A673 (cell line): Measurements from ENCODE around the gene SLC22A1.

ENCODE experiments used
- CTCF ChIP-seq: fragments of 300-800, 200-600 bp; sonication (generic); conservative IDR thresholded peaks from 2 replicates; pipeline ENCODE4 v1.5.1; 2017; ENCODE audit warnings: low read depth, mild to moderate bottlenecking, antibody characterized with exemption, low read length, moderate library complexity, mixed read lengths
- EZH2 ChIP-seq: fragments of 200-600 bp; sonication (generic); IDR thresholded peaks from 2 replicates; pipeline ENCODE4 v1.6.1; 2017; ENCODE audit warnings: borderline replicate concordance, low read depth, mild to moderate bottlenecking, mixed read lengths, antibody characterized with exemption, low read length; ENCODE audit not compliant: poor library complexity, severe bottlenecking

GRCh38 chr6:160194808-160195207 lies 73.2 kb downstream of the SLC22A1 start:
- TF ChIP-seq EZH2 (no peak), CTCF (no peak)
